Measurements from ENCODE around the gene EPN2.
"Not testable (repeated sequence)": the region's sequence is repeated elsewhere in the genome, so short reads cannot be mapped to it uniquely, and the experiment has no call there.

The EPN2 gene

DNA sequence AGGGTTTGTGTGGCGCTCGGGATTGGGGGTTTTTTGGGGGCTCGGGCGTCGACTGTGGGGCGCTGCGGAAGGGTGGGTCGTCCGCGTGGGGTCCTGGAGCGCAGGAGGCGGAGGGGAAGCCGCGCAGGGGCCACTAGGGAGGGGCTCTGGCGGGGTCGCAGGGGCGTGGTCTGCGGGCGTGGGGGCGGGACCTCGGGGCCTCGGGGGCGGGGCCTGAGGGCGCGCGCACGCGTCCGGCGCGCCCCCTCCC lies at the start of gene EPN2:
Gene EPN2, plus strand, starts transcription at position 228 of the 250 bp plus-strand sequence. CDS start 45,754 bp downstream, outside the sequence.
- peak; percentile 33 for DNase-seq (ENCODE audit: low read depth)

DNA sequence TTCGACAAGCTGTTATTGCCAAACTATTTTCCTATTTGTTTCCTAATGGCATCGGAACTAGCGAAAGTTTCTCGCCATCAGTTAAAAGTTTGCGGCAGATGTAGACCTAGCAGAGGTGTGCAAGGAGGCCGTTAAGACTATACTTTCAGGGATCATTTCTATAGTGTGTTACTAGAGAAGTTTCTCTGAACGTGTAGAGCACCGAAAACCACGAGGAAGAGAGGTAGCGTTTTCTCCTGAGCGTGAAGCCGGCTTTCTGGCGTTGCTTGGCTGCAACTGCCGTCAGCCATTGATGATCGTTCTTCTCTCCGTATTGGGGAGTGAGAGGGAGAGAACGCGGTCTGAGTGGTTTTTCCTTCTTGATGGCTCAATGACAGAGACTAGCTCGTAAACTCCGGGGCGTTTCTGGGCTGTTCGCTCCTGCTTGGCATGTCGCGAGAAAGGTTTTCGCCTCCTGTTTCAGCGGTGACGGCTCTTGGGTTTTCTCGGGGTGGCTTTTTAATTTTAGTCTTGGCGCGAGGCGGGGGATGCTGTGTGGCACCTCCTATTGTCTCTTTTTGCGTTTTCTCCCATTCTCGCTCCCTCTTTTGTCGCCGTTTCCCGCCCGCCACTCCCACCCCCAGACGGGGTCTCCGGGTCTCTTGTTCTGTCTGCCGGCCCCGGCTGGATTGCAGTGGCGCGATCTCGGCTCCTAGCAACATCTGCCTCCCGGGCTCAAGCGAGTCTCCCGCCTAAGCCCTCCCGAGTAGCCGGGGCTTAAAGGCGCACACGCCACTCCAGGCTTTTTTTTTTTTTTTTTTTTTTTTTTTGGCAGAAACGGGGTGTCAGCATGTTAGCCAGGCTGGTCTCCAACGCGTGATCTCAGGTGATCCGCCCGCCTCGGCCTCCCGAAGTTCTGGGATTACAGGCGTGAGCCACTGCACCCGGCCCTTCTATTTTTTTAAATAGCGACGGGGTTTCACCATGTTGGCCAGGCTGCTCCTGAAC lies 49.0 kb upstream of the EPN2 start:
- not testable (repeated sequence) for DNase-seq (ENCODE audit: low read depth)

DNA sequence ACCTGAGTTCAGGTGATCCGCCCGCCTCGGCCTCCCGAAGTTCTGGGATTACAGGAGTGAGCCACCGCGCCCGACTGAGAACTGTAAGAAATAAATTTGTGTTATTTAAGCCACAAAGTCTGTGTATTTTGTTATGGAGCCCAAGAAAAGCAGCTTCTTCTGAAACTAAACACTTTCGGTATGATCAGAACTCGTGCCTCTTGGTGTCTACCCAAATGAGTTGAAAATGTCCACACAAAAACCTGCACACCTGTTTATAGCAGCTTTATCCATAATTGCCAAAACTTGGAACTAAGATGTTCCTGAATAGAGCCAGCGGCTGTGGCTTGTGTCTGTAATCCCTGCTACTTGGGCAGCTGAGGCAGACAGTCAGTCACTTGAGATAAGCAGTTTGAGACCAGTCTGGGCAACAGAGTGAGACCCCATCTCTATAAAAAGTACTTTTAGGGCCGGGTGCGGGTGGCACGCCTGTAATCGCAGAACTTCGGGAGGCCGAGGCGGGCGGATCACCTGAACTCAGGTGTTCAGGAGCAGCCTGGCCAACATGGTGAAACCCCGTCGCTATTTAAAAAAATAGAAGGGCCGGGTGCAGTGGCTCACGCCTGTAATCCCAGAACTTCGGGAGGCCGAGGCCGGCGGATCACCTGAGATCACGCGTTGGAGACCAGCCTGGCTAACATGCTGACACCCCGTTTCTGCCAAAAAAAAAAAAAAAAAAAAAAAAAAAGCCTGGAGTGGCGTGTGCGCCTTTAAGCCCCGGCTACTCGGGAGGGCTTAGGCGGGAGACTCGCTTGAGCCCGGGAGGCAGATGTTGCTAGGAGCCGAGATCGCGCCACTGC lies 48.1 kb upstream of the EPN2 start:
- not testable (repeated sequence) for DNase-seq (ENCODE audit: low read depth)

DNA sequence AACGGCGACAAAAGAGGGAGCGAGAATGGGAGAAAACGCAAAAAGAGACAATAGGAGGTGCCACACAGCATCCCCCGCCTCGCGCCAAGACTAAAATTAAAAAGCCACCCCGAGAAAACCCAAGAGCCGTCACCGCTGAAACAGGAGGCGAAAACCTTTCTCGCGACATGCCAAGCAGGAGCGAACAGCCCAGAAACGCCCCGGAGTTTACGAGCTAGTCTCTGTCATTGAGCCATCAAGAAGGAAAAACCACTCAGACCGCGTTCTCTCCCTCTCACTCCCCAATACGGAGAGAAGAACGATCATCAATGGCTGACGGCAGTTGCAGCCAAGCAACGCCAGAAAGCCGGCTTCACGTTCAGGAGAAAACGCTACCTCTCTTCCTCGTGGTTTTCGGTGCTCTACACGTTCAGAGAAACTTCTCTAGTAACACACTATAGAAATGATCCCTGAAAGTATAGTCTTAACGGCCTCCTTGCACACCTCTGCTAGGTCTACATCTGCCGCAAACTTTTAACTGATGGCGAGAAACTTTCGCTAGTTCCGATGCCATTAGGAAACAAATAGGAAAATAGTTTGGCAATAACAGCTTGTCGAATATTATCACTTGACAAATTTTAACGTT lies 47.3 kb upstream of the EPN2 start:
- DNase-seq (ENCODE audit: low read depth) = not testable (repeated sequence)

- DNase-seq (ENCODE audit: low read depth) = not testable (repeated sequence)
Observed at GRCh38 chr17:19196382-19197204, 40.6 kb upstream of the EPN2 start.

- not testable (repeated sequence) for DNase-seq (ENCODE audit: low read depth)
Observed at GRCh38 chr17:19202448-19202847, 34.7 kb upstream of the EPN2 start.

- DNase-seq (ENCODE audit: low read depth) = not testable (repeated sequence)
Observed at GRCh38 chr17:19203429-19203828, 33.7 kb upstream of the EPN2 start.

GRCh38 chr17:19215074-19215860 lies 21.9 kb upstream of the EPN2 start:
- DNase-seq (ENCODE audit: low read depth) = not testable (repeated sequence)

GRCh38 chr17:19216148-19216926 lies 20.8 kb upstream of the EPN2 start:
- not testable (repeated sequence) for DNase-seq (ENCODE audit: low read depth)

GRCh38 chr17:19218914-19219313 lies 18.3 kb upstream of the EPN2 start:
- not testable (repeated sequence) for DNase-seq (ENCODE audit: low read depth)

- not testable (repeated sequence) for DNase-seq (ENCODE audit: low read depth)
Observed at GRCh38 chr17:19219384-19219783, 17.8 kb upstream of the EPN2 start.

GRCh38 chr17:19220195-19220594 lies 17.0 kb upstream of the EPN2 start:
- not testable (repeated sequence) for DNase-seq (ENCODE audit: low read depth)

DNA sequence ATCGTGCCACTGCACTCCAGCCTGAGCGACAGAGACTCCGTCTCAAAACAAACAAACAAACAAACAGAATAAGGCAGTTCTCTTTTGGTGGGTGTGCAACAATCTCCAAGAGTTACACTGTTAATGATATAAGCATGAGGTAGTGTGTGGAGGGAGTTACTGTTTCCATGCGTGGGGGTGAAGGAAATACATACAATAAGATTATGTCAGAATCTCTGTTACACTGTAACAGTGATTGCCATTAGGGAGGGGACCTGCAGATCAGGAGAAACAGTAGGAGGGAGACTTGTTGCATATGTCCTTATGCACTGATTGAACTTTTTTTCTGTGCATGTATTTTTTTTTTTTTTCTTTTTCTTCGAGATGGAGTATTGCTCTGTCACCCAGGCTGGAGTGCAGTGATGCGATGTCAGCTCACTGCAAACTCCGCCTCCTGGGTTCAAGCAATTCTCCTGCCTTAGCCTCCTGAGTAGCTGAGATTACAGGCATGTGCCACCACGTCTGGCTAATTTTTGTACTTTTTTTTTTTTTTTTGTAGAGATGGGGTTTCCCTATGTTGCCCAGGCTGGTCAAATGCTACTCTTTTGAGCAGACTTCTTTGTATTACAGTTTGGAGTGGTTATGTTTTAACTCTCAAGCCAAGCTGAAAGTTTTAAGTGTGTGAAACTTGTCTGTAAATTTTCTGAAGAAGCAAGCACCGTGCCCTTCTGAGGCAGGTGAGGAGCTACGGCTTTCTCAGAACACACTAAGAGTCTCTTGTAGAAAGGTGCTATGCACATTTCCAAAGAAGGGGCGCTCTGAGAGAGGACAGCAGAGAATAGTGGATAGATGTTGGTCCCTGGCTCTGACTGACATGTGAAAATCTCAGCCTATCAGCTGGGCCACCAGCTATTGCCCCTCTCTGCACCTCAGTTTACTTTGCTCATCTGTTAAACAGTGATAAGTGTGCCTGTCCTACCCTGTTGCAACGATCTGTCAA lies 10.3 kb upstream of the EPN2 start:
- not testable (repeated sequence) for DNase-seq (ENCODE audit: low read depth)

GRCh38 chr17:19234676-19235075 lies 2.5 kb upstream of the EPN2 start:
- not testable (repeated sequence) for DNase-seq (ENCODE audit: low read depth)

- DNase-seq (ENCODE audit: low read depth) = not testable (repeated sequence)
Observed at GRCh38 chr17:19236351-19237138, 621 bp upstream of the EPN2 start.

DNA sequence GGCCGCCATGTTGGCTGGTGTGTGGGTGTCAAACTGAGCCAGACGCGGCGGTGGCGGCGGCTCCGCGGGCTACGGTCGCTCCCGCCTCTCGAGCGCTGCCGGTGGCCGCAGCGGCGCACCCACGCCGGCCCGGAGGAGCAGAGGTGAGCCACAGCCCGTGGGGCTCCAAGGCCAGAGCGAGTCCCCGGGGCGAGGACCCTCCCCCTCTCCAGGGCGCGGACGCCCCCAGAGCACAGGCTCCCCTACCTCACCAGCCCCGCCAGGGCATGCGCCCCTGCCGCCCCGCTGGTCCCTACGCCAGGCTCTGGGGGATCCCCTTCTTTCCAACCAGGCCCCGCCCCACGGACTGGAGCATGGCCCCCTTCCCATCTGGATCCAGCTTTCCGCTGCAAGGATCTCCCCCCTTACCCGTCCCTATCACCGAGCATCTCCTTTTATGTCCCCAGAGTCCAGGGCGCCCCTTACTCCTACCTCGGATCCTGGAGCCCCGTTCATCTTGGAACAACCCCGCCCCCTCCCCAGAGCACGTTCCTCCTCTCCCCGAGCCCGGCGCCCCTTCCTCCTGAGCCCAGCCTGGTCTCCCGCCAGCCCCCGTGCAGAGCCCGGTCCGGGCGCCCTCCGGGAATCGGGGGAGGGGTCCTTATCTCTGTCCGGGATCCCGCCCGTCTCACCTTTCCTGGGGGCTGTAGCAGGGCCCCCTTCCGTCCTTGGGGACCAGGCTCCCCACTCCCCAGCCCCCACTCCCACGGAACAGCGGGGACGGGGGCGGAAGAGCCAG lies 412 bp downstream of the EPN2 start:
- no peak for DNase-seq (ENCODE audit: low read depth)

GRCh38 chr17:19238167-19238505 lies 970 bp downstream of the EPN2 start:
- DNase-seq (ENCODE audit: low read depth) = no peak
